Testis (tissue), 3 donors: ENCODE data around the gene BRD9. TPM values are rescaled to one million over a fixed set of nuclear protein-coding genes. Genes with fewer than 3 reads are reported as not detected.

ENCODE experiments used
- DNase-seq: peaks from one replicate; pipeline ENCODE4 v3.0.0-alpha.2; 2019
- H3K27ac ChIP-seq, 2 donors: fragments of 200-600 bp; sonication (generic); one replicate each; pipeline ENCODE4 v1.5.1; 2019
- H3K27me3 ChIP-seq: fragments of 200-600 bp; sonication (generic); one replicate; pipeline ENCODE4 v1.5.1; 2019
- H3K36me3 ChIP-seq: fragments of 200-600 bp; sonication (generic); one replicate; pipeline ENCODE4 v1.5.1; 2017; ENCODE audit warnings: low read depth; ENCODE audit errors: missing control alignments
- H3K4me1 ChIP-seq: fragments of 200-600 bp; sonication (generic); one replicate; pipeline ENCODE4 v1.5.1; 2019
- H3K4me3 ChIP-seq, 2 donors: fragments of 200-600 bp; sonication (generic); one replicate each; pipeline ENCODE4 v1.5.1; 2017 to 2019
- H3K9me3 ChIP-seq: fragments of 200-600 bp; sonication (generic); one replicate; pipeline ENCODE4 v1.5.1; 2017
- POLR2A ChIP-seq: fragments of 450-650 bp; IDR thresholded peaks from one replicate; pipeline ENCODE4 v1.6.1; 2017; ENCODE audit warnings: antibody characterized with exemption, mild to moderate bottlenecking, moderate library complexity
- WGBS, 2 donors: methylation state at CpG; one replicate each; pipeline ENCODE4 v1.1.5; 2018; 5-methylcytosine and 5-hydroxymethylcytosine counted together
- intact Hi-C: fragments of 100-400 bp; cut with DNase I; formaldehyde crosslinking; loops from one replicate; pipeline ENCODE4 v1.15.1; 2023; ENCODE audit warnings: low total_unique reads
- polyA plus RNA-seq: library from polyadenylated mRNA; stranded (reverse); fragments of 350-450 nt; fragmentation: Illumina TruSeq; extraction: RNeasy Lipid Tissue Mini Kit (QIAGEN cat#74804); gene quantifications from one replicate; pipeline ENCODE4 v1.2.3, GENCODE V29; 2014; ENCODE audit warnings: low read depth, low replicate concordance; ENCODE audit not compliant: insufficient read depth
- total RNA-seq, 2 donors: library from RNA; depleted of rRNA; stranded (reverse); fragments of >200 nt; gene quantifications; one replicate each; pipeline ENCODE4 v1.2.3, GENCODE V29; 2016
- TF ChIP-seq, protein P1 (sequence below), 3 experiments: fragments of 450-650 bp in 2 of 3; fragments of 200-600 bp in 1 of 3; sonication (generic) in 1 of 3; IDR thresholded peaks; one replicate each; pipeline ENCODE4 v1.5.1; 2016 to 2019; ENCODE audit warnings: antibody characterized with exemption in 3 of 3, mild to moderate bottlenecking in 2 of 3, moderate library complexity in 1 of 3

Gene BRD9
- total and polyA plus RNA-seq, 3 donors from 2014 or later = 51.5 to 101 (median 68.6) TPM

DNA sequence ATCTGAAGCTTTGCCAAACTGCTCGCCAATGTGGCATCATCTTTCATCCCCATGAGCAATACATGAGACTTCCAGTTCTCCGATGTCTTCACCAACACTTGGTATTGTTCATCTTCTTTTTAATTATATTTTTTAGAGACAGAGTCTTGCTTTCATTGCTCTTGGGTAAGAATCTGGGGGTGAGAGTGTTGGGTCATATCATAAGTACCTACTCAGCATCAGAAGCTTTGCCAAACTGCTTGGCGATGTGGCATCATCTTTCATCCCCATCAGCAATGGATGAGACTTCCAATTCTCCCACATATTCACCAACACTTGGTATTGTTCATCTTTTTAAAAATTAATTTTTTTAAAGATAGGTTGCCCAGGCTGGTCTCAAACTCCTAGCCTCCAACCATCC, 77.2 kb downstream of the BRD9 start:
- H3K27ac ChIP-seq = no peak overlapping the region
- 95 to 96% methylated on average over 3 of the region's 3 CpGs for WGBS, 2 donors
- no peak for DNase-seq
- intact Hi-C loops = no loop called here
- H3K4me1 ChIP-seq = no peaks in the 10 kb centered on the region
- H3K36me3 ChIP-seq = no peaks in the 10 kb centered on the region
- no peaks in the 10 kb centered on the region for H3K27me3 ChIP-seq
- no peak overlapping the region for H3K4me3 ChIP-seq
- TF ChIP-seq, protein P1, sequence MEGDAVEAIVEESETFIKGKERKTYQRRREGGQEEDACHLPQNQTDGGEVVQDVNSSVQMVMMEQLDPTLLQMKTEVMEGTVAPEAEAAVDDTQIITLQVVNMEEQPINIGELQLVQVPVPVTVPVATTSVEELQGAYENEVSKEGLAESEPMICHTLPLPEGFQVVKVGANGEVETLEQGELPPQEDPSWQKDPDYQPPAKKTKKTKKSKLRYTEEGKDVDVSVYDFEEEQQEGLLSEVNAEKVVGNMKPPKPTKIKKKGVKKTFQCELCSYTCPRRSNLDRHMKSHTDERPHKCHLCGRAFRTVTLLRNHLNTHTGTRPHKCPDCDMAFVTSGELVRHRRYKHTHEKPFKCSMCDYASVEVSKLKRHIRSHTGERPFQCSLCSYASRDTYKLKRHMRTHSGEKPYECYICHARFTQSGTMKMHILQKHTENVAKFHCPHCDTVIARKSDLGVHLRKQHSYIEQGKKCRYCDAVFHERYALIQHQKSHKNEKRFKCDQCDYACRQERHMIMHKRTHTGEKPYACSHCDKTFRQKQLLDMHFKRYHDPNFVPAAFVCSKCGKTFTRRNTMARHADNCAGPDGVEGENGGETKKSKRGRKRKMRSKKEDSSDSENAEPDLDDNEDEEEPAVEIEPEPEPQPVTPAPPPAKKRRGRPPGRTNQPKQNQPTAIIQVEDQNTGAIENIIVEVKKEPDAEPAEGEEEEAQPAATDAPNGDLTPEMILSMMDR (IDR thresholded peaks at IDR 0.05) = no peak
- TF ChIP-seq POLR2A = no peak
- no peaks in the 10 kb centered on the region for H3K9me3 ChIP-seq

Other genes starting within 250 kb of the BRD9 start
- gene TPPP, start 199.4 kb downstream of the BRD9 start, total RNA-seq = 1 to 10 TPM; 2.9 to 5.7 TPM
- 3.8 TPM for gene TPPP, start 199.4 kb downstream of the BRD9 start, polyA plus RNA-seq
- 1 to 10 TPM; 3.0 to 9.0 TPM for gene ZDHHC11B, start 108.1 kb downstream of the BRD9 start, total RNA-seq
- 4.6 TPM for gene ZDHHC11B, start 108.1 kb downstream of the BRD9 start, polyA plus RNA-seq
- gene ZDHHC11, start 41.8 kb downstream of the BRD9 start, total RNA-seq = 10 to 100 TPM; 37.2 to 39.7 TPM
- 22.9 TPM for gene ZDHHC11, start 41.8 kb downstream of the BRD9 start, polyA plus RNA-seq
- gene TRIP13, start 83 bp upstream of the BRD9 start, total RNA-seq = 10 to 100 TPM; 34.3 to 49.1 TPM
- gene TRIP13, start 83 bp upstream of the BRD9 start, polyA plus RNA-seq = 71.6 TPM
- 10 to 100 TPM; 31.6 to 42.1 TPM for gene NKD2, start 116.0 kb upstream of the BRD9 start, total RNA-seq
- gene NKD2, start 116.0 kb upstream of the BRD9 start, polyA plus RNA-seq = 16.5 TPM
- 100 to 1,000 TPM; 168 to 212 TPM for gene SLC12A7, start 219.3 kb upstream of the BRD9 start, total RNA-seq
- 73.2 TPM for gene SLC12A7, start 219.3 kb upstream of the BRD9 start, polyA plus RNA-seq